ENCODE results near the gene BAHD1.

GRCh38 chr15:40474581-40474980 lies 33.8 kb downstream of the BAHD1 start:
- no peak for TF ChIP-seq CTCF (conservative IDR thresholded peaks at IDR 0.05 in 1 of 2, IDR thresholded peaks at IDR 0.05 in 1 of 2; ENCODE audit: low read depth in 1 of 2, low read length in 2 of 2)
- TF ChIP-seq EZH2 (IDR thresholded peaks at IDR 0.05; ENCODE audit: low read length, missing control alignments) = no peak

Data from fibroblast of lung (primary cell).